Smooth muscle cell (in vitro differentiated cells): ENCODE results near the gene EPHA6. TPM values are rescaled to one million over a fixed set of nuclear protein-coding genes. Genes with fewer than 3 reads are reported as not detected.

Experiments used
- DNase-seq: peaks from one replicate; lab custom pipeline; 2025; ENCODE audit not compliant: unreplicated experiment; lab: John Stamatoyannopoulos, UW
- H2AFZ ChIP-seq: fragments of 200-600 bp; sonication (generic); 2 replicates; pipeline ENCODE4 v1.6.0; 2016; ENCODE audit warnings: antibody characterized with exemption, low read depth, mild to moderate bottlenecking
- H3F3A ChIP-seq: fragments of 200-600 bp; sonication (generic); 2 replicates; pipeline ENCODE4 v1.6.0; 2017; ENCODE audit warnings: antibody characterized with exemption, low read depth
- H3K27ac ChIP-seq: fragments of 200-600 bp; sonication (generic); 2 replicates; pipeline ENCODE4 v1.5.1; 2016; ENCODE audit warnings: low read depth, mild to moderate bottlenecking
- H3K27me3 ChIP-seq: fragments of 200-600 bp; sonication (generic); 2 replicates; pipeline ENCODE4 v1.6.1; 2016; ENCODE audit warnings: low read depth, mild to moderate bottlenecking
- H3K36me3 ChIP-seq: fragments of 200-600 bp; sonication (generic); 2 replicates; pipeline ENCODE4 v1.5.1; 2016; ENCODE audit warnings: low read depth
- H3K4me1 ChIP-seq: fragments of 200-600 bp; sonication (generic); 2 replicates; pipeline ENCODE4 v1.5.1; 2016; ENCODE audit warnings: low read depth
- H3K4me2 ChIP-seq: fragments of 200-600 bp; sonication (generic); 2 replicates; pipeline ENCODE4 v1.6.0; 2016; ENCODE audit warnings: mild to moderate bottlenecking
- H3K4me3 ChIP-seq: fragments of 200-600 bp; sonication (generic); 2 replicates; pipeline ENCODE4 v1.5.1; 2016; ENCODE audit warnings: mild to moderate bottlenecking
- H3K79me2 ChIP-seq: fragments of 200-600 bp; sonication (generic); 2 replicates; pipeline ENCODE4 v1.6.0; 2016; ENCODE audit warnings: low read depth, mild to moderate bottlenecking
- H3K9ac ChIP-seq: fragments of 200-600 bp; sonication (generic); 2 replicates; pipeline ENCODE4 v1.6.0; 2016; ENCODE audit warnings: low read depth
- H3K9me3 ChIP-seq: fragments of 200-600 bp; sonication (generic); replicated peaks from 2 replicates; pipeline ENCODE4 v1.5.1; 2016; ENCODE audit warnings: low read depth
- H4K20me1 ChIP-seq: fragments of 200-600 bp; sonication (generic); 2 replicates; pipeline ENCODE4 v1.6.0; 2016; ENCODE audit warnings: low read depth
- WGBS: methylation state at CpG from one replicate; pipeline ENCODE4 v1.1.7; 2016; ENCODE audit warnings: low lambda C conversion rate; 5-methylcytosine and 5-hydroxymethylcytosine counted together
- polyA plus RNA-seq: library from polyadenylated mRNA; unstranded; fragments of >200 nt; fragmentation: Nextera tagmentation; extraction: Ambion mirVana; gene quantifications from 2 replicates; pipeline ENCODE4 v1.2.1, GENCODE V29; 2016
- total RNA-seq: library from RNA; depleted of rRNA; stranded (reverse); fragments of >200 nt; gene quantifications from 2 replicates; pipeline ENCODE4 v1.2.3, GENCODE V29; 2014
- TF ChIP-seq, protein P1 (sequence below): fragments of 200-600 bp; sonication (generic); IDR thresholded peaks from 2 replicates; pipeline ENCODE4 v1.5.1; 2017; ENCODE audit warnings: borderline replicate concordance, mild to moderate bottlenecking, antibody characterized with exemption; ENCODE audit not compliant: insufficient read depth, poor library complexity, severe bottlenecking

EPHA6 gene
- total and polyA plus RNA-seq, 2 experiments from 2014 or later, result 0.36 to 0.51 TPM

DNA sequence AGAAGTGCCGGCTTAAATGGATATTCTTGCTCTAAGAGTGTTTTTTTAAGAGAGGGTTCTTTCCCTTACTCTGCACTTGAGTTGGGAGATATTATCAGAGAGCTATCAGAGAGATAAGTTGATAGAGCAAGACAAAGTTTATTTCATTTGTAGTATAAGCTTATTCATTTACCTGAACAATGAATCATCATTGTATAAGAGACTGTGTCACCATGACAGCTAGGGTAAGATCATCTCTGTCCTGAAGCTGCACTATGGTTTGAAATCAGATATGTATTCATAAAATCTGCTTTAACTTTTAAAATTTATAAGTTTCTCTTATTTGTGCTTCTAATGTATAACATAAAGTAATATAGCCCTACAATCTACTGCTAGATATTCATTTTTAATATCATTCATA, 822.1 kb downstream of the EPHA6 start:
- H3K4me2 ChIP-seq, result no peak overlapping the region
- 94% methylated on average over 1 of the region's 1 CpG for whole genome bisulfite sequencing

DNA sequence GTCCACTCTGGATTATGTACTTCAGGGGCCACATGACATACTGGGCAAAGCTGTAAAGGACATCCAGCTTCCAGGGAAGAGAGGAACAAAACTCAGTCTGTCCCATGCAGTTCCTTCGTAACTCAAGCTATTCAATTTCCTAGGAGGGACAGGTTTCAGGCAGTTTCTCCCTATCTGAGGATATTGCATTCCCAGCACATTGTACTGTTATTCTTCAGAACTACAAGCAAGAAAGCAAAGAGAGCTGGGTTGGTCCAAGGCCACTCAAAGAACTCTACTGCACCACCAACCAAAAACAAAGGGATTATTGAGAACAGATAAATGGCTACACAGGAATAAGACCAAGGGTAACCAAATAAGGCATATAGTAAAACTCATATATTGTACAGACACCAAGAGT, 832.5 kb downstream of the EPHA6 start:
- no peaks in the 10 kb centered on the region for H3F3A ChIP-seq
- no peak for DNase-seq
- no peak overlapping the region for H3K27ac ChIP-seq
- no peaks in the 10 kb centered on the region for H3K9me3 ChIP-seq
- H3K27me3 ChIP-seq, result no peaks in the 10 kb centered on the region
- no peak overlapping the region for H2AFZ ChIP-seq
- no peaks in the 10 kb centered on the region for H4K20me1 ChIP-seq
- H3K9ac ChIP-seq, result no peak overlapping the region
- H3K79me2 ChIP-seq, result no peaks in the 10 kb centered on the region
- no peaks in the 10 kb centered on the region for H3K36me3 ChIP-seq
- H3K4me2 ChIP-seq, result no peak overlapping the region
- no peaks in the 10 kb centered on the region for H3K4me1 ChIP-seq
- TF ChIP-seq, protein P1, sequence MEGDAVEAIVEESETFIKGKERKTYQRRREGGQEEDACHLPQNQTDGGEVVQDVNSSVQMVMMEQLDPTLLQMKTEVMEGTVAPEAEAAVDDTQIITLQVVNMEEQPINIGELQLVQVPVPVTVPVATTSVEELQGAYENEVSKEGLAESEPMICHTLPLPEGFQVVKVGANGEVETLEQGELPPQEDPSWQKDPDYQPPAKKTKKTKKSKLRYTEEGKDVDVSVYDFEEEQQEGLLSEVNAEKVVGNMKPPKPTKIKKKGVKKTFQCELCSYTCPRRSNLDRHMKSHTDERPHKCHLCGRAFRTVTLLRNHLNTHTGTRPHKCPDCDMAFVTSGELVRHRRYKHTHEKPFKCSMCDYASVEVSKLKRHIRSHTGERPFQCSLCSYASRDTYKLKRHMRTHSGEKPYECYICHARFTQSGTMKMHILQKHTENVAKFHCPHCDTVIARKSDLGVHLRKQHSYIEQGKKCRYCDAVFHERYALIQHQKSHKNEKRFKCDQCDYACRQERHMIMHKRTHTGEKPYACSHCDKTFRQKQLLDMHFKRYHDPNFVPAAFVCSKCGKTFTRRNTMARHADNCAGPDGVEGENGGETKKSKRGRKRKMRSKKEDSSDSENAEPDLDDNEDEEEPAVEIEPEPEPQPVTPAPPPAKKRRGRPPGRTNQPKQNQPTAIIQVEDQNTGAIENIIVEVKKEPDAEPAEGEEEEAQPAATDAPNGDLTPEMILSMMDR, result no peak
- WGBS, result 88% methylated on average over 1 of the region's 1 CpG
- no peak overlapping the region for H3K4me3 ChIP-seq

More for the DNA sequence above, 822.1 kb downstream of the EPHA6 start:
- no peaks in the 10 kb centered on the region for H3K79me2 ChIP-seq
- no peak overlapping the region for H3K27ac ChIP-seq
- no peaks in the 10 kb centered on the region for H4K20me1 ChIP-seq
- H3K4me3 ChIP-seq, result no peak overlapping the region
- H3K27me3 ChIP-seq, result no peaks in the 10 kb centered on the region
- no peaks in the 10 kb centered on the region for H3K36me3 ChIP-seq
- no peak overlapping the region for H2AFZ ChIP-seq
- no peaks in the 10 kb centered on the region for H3F3A ChIP-seq
- no peaks in the 10 kb centered on the region for H3K4me1 ChIP-seq
- no peaks in the 10 kb centered on the region for H3K9me3 ChIP-seq
- H3K9ac ChIP-seq, result no peak overlapping the region
- TF ChIP-seq, protein P1, result no peak
- DNase-seq, result no peak

DNA sequence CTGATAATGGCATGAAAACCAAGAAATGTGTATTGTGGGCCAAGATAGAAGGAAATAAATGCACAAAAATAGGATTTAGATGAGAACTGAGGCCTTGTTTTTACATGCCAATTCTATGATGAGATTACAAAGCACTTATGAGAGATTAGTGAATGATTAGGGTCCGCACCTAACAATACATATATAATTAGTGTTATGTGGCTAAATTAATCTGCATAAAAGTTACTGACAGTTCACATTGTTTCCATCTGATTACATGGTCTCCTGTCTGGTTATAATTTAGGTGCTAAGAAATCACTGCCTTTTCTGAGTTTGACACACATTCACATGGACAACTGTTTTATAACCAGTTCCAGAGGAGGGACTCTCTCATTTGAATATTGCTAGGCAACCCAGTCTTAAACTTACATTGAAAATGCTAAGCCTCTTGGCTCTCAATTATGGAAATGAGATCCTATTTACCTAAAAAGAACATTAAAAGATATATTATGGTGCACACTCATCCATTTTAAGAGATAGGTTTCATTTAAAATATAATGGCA, 833.1 kb downstream of the EPHA6 start:
- WGBS, result 93% methylated on average over 1 of the region's 1 CpG
- TF ChIP-seq, protein P1, result no peak

DNA sequence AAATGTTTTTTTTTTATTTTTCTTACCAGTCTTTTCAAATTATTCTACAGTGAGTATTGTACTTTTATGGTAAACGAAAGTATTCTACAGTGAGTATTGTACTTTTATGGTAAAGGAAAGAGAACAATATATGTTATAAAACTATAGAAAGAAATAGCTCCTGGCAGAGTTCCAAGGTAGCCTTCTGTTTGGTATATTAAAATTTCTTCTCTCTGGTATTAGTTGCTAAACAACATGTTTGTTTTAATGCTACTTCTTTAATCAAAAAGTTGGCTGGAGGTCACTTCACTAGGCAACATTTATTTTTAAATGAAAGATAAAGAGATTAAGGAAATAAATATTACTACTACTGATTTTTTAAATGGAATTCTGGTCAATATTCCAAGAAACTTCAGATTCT, 841.6 kb downstream of the EPHA6 start:
- no peaks in the 10 kb centered on the region for H4K20me1 ChIP-seq
- no peaks in the 10 kb centered on the region for H3K4me1 ChIP-seq

More for the DNA sequence above, 833.1 kb downstream of the EPHA6 start:
- Histone ChIP-seq H2AFZ (no peak overlapping the region), H3K79me2 (no peaks in the 10 kb centered on the region), H3K9me3 (no peaks in the 10 kb centered on the region), H3K4me3 (no peak overlapping the region), H3K9ac (no peak overlapping the region), H3F3A (no peaks in the 10 kb centered on the region), H4K20me1 (no peaks in the 10 kb centered on the region), H3K4me1 (no peaks in the 10 kb centered on the region), H3K36me3 (no peaks in the 10 kb centered on the region), H3K4me2 (no peak overlapping the region), H3K27ac (no peak overlapping the region), H3K27me3 (no peaks in the 10 kb centered on the region)
- DNase-seq, result no peak

More for the DNA sequence above, 841.6 kb downstream of the EPHA6 start:
- no peak overlapping the region for H2AFZ ChIP-seq
- H3K4me2 ChIP-seq, result no peak overlapping the region
- no peak overlapping the region for H3K9ac ChIP-seq
- no peak overlapping the region for H3K27ac ChIP-seq
- H3K9me3 ChIP-seq, result no peaks in the 10 kb centered on the region
- TF ChIP-seq, protein P1, result no peak
- no peak overlapping the region for H3K4me3 ChIP-seq
- H3K79me2 ChIP-seq, result no peaks in the 10 kb centered on the region
- H3K27me3 ChIP-seq, result no peaks in the 10 kb centered on the region
- DNase-seq, result no peak
- H3K36me3 ChIP-seq, result no peaks in the 10 kb centered on the region
- WGBS, result 89% methylated on average over 1 of the region's 1 CpG
- no peaks in the 10 kb centered on the region for H3F3A ChIP-seq
